Activated naive CD4-positive, alpha-beta T cell treated with anti-CD3 and anti-CD28 coated beads, Interleukin-2, amount 50 U/mL, for 24 hours (primary cell): ENCODE results near the gene NPM3.

Source experiments
- H3K27ac Mint-ChIP-seq: one replicate; pipeline ENCODE4 v1.8.0; 2021; ENCODE audit warnings: mild to moderate bottlenecking, mixed read lengths
- H3K27me3 Mint-ChIP-seq: one replicate; pipeline ENCODE4 v1.8.0; 2021; ENCODE audit warnings: mixed read lengths
- H3K36me3 Mint-ChIP-seq: one replicate; pipeline ENCODE4 v1.8.0; 2021; ENCODE audit warnings: mixed read lengths
- H3K4me1 Mint-ChIP-seq: one replicate; pipeline ENCODE4 v1.8.0; 2021; ENCODE audit warnings: mixed read lengths
- H3K4me3 Mint-ChIP-seq: one replicate; pipeline ENCODE4 v1.8.0; 2021; ENCODE audit warnings: mild to moderate bottlenecking, mixed read lengths
- H3K9me3 Mint-ChIP-seq: one replicate; pipeline ENCODE4 v1.8.0; 2021; ENCODE audit warnings: mixed read lengths

Gene NPM3

GRCh38 chr10:101781655-101781983, 1.6 kb downstream of the NPM3 start:
- peaks cover 57% of the 10 kb centered on the region for H3K4me1 Mint-ChIP-seq
- H3K36me3 Mint-ChIP-seq = peaks cover 18% of the 10 kb centered on the region
- H3K27ac Mint-ChIP-seq = no peak overlapping the region
- peak overlapping the region; percentile 100 for H3K4me3 Mint-ChIP-seq
- H3K9me3 Mint-ChIP-seq = no peaks in the 10 kb centered on the region
- peaks cover 16% of the 10 kb centered on the region for H3K27me3 Mint-ChIP-seq

GRCh38 chr10:101780818-101781654, 2.2 kb downstream of the NPM3 start:
- peaks cover 57% of the 10 kb centered on the region for H3K4me1 Mint-ChIP-seq
- H3K27me3 Mint-ChIP-seq = peaks cover 16% of the 10 kb centered on the region
- H3K36me3 Mint-ChIP-seq = peaks cover 18% of the 10 kb centered on the region
- no peaks in the 10 kb centered on the region for H3K9me3 Mint-ChIP-seq
- H3K27ac Mint-ChIP-seq = no peak overlapping the region
- H3K4me3 Mint-ChIP-seq = peak overlapping the region; percentile 100

- peaks cover 16% of the 10 kb centered on the region for H3K27me3 Mint-ChIP-seq
- H3K9me3 Mint-ChIP-seq = no peaks in the 10 kb centered on the region
- peak overlapping the region; percentile 46 for H3K27ac Mint-ChIP-seq
- peaks cover 53% of the 10 kb centered on the region for H3K4me1 Mint-ChIP-seq
- peaks cover 16% of the 10 kb centered on the region for H3K36me3 Mint-ChIP-seq
- H3K4me3 Mint-ChIP-seq = peak overlapping the region; percentile 84
Measured at GRCh38 chr10:101780187-101780817, 2.9 kb downstream of the NPM3 start.

- Mint-ChIP-seq H3K27ac (peak overlapping the region; percentile 46), H3K4me3 (peak overlapping the region; percentile 84), H3K36me3 (peaks cover 16% of the 10 kb centered on the region), H3K4me1 (peaks cover 51% of the 10 kb centered on the region), H3K9me3 (no peaks in the 10 kb centered on the region), H3K27me3 (peaks cover 20% of the 10 kb centered on the region)
Measured at GRCh38 chr10:101779544-101780186, 3.6 kb downstream of the NPM3 start.

DNA sequence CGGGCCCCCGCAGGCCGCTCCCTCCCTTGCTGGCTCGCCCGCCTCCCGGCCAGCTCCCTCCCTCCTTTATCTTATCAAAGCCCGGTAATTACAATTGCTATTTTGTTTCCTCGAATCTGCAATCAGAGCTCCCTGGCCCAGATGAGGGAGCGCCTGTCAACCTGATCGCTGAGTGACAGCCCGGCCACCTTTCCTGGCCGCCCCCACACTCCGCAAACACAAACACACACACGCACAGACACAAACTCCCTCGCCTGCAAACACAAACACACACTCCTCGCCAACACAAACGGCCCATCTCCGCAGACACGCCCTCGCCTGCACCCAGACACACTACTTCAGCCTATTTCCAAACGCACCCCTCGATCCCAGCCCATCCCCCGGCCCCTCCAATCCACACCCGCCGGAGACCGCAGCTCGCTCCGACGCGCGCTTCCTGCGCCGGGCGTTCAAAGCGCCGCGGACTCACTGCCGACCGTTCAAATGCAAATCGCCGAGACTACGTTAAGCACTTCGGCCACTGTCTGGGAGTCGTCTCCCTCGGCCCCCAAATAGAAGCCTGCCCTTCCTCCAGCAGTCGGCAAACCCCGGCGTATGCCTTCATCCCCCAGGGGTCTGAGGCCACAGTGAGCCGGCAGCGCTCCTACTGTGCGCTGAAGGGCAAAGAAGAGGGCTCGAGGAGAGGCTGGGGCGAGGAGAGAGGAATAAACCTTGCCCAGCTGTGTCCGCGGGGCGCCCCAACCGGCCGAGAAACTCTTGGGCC, 4.3 kb downstream of the NPM3 start:
- Mint-ChIP-seq H3K4me3 (peak overlapping the region; percentile 84), H3K27me3 (peaks cover 26% of the 10 kb centered on the region), H3K36me3 (peaks cover 16% of the 10 kb centered on the region), H3K9me3 (no peaks in the 10 kb centered on the region), H3K27ac (peak overlapping the region; percentile 30), H3K4me1 (peaks cover 51% of the 10 kb centered on the region)

DNA sequence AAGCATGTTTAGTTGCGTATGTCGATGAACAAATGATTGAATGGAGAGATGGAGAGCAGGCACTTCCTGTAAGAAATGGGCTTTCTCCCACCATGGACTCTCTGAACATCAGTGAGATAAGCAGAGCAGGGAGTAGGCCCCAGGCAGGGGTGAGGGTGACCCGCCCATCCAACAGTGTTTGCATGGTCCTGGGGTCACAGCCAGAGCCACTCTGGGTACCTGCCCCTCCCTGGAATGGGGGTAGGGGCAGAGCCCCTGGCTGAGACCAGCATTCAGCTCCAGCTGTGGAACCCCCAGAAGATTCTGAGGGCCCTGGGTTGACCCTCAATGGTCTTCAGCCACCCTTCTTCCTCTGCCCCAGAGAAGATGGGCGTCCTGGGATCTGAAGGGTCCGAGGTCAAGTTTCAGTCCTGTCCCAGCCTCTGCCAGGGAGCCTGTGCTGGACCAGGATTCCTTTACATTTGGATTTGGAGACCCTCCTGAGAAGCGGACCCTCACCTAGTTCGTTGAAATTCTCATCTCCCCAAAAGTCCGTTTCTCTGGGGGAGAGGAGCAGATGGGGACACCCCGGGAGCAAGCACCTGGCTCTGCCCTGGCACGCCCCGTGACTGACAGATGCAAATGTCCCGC, 5.0 kb downstream of the NPM3 start:
- Mint-ChIP-seq H3K27me3 (peaks cover 33% of the 10 kb centered on the region), H3K9me3 (no peaks in the 10 kb centered on the region), H3K4me3 (peak overlapping the region; percentile 84), H3K36me3 (peaks cover 15% of the 10 kb centered on the region), H3K27ac (no peak overlapping the region), H3K4me1 (peaks cover 50% of the 10 kb centered on the region)

- H3K4me1 Mint-ChIP-seq = peaks cover 47% of the 10 kb centered on the region
- H3K27ac Mint-ChIP-seq = no peak overlapping the region
- no peaks in the 10 kb centered on the region for H3K9me3 Mint-ChIP-seq
- H3K4me3 Mint-ChIP-seq = peak overlapping the region; percentile 37
- peaks cover 11% of the 10 kb centered on the region for H3K36me3 Mint-ChIP-seq
- H3K27me3 Mint-ChIP-seq = peaks cover 36% of the 10 kb centered on the region
Measured at GRCh38 chr10:101777619-101778145, 5.6 kb downstream of the NPM3 start.

- Mint-ChIP-seq H3K4me3 (no peak overlapping the region), H3K9me3 (no peaks in the 10 kb centered on the region), H3K36me3 (peaks cover 6% of the 10 kb centered on the region), H3K27ac (no peak overlapping the region), H3K4me1 (peaks cover 40% of the 10 kb centered on the region), H3K27me3 (peaks cover 44% of the 10 kb centered on the region)
Measured at GRCh38 chr10:101776161-101776817, 7.0 kb downstream of the NPM3 start.

- Mint-ChIP-seq H3K9me3 (no peaks in the 10 kb centered on the region), H3K4me1 (peaks cover 35% of the 10 kb centered on the region), H3K27ac (no peak within 1 kb of the TSS), H3K27me3 (peaks cover 47% of the 10 kb centered on the region), H3K4me3 (peak within 1 kb of the TSS; percentile 51), H3K36me3 (peaks cover 8% of the 10 kb centered on the region)
Measured at GRCh38 chr10:101775273-101776160, 7.7 kb downstream of the NPM3 start, which contains the start of gene FGF8. TSS of gene FGF8 (minus strand) at chr10:101776114. CDS start at chr10:101775900, 214 bp downstream.

- H3K9me3 Mint-ChIP-seq = no peaks in the 10 kb centered on the region
- peak overlapping the region; percentile 36 for H3K4me3 Mint-ChIP-seq
- H3K4me1 Mint-ChIP-seq = peaks cover 32% of the 10 kb centered on the region
- peaks cover 48% of the 10 kb centered on the region for H3K27me3 Mint-ChIP-seq
- H3K27ac Mint-ChIP-seq = no peak overlapping the region
- H3K36me3 Mint-ChIP-seq = peaks cover 8% of the 10 kb centered on the region
Measured at GRCh38 chr10:101774589-101775272, 8.5 kb downstream of the NPM3 start.

DNA sequence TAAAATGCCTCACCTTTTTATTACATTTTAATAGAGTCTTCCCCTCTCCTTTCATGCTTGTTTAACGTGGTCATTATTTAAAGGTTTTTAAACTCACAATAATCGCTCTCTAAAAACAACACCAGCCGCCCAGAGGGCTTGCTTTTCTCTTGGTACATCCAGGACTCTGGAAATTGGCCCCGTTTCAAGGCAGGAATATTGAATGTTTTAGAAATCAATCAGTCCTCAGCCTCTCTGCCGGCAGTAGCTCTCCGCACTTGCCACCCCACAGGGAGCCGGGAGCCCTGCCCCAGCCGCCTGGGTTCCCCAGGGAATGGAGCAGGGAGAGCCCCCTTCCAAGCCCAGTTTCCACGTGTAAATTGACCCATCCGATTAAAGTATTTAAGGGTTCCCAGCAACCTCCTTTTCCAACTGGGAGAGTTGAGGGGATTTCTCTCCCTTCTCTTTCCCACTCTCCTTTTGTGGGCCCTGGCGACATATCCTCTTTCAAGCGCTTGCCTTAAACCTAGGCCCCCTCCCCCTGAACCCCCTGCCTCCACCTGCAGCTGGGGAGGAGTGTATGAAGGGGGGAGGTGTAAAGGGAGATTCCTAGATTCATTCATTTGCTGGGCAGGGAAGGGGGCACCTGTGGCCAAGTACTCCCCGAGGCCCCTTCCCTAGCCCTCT, 9.2 kb downstream of the NPM3 start:
- H3K9me3 Mint-ChIP-seq = no peaks in the 10 kb centered on the region
- H3K27ac Mint-ChIP-seq = no peak overlapping the region
- H3K27me3 Mint-ChIP-seq = peaks cover 50% of the 10 kb centered on the region
- H3K4me3 Mint-ChIP-seq = no peak overlapping the region
- peaks cover 29% of the 10 kb centered on the region for H3K4me1 Mint-ChIP-seq
- H3K36me3 Mint-ChIP-seq = peaks cover 8% of the 10 kb centered on the region

DNA sequence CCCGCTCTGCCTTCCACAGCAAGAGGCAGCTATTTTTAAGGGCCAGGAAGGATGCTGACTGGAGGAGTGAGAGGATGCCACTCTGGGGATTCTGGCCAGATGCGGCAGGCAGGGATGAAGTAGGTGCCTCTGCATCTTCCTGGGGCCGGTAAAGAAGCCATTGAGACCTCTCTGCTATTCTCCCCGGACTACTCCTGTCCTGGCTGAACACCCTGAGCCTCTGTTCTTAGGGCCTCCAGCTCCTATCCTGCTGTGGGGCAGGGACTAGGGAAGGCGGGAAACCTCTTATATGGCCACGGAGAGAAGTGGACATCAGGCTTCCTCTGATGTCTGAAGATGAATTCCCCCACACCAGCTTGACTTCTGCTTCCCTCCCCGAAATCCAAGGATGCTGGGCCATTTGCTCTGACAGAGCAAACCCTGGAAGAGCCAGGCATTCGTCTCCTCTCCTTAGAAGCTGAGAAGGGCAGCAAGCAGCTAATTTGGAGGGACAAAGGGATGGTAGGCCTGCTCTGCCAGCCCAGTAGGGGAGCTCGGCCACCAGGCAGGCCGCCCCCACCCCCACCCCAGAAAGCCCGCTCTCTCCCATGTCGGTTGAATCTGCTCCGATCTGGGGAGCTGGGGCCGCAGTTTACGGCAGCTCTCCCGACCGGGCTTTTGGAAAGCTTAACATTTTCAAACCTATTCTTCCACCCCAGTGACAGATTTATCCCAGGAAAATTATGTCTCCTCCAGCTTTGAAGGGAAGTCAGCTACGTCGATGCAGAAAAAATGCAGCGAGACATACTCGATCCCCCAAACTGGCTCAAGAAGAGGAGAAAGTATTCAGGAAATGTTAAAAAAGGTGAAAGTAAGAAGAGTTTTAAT, 10.1 kb downstream of the NPM3 start:
- Mint-ChIP-seq H3K27me3 (peaks cover 47% of the 10 kb centered on the region), H3K4me3 (no peak overlapping the region), H3K4me1 (peaks cover 24% of the 10 kb centered on the region), H3K9me3 (no peaks in the 10 kb centered on the region), H3K36me3 (peaks cover 4% of the 10 kb centered on the region), H3K27ac (no peak overlapping the region)
